Sigmoid colon (tissue), 7 donors: Measurements from ENCODE around the gene ABCC4. TPM values are rescaled to one million over a fixed set of nuclear protein-coding genes. Genes with fewer than 3 reads are reported as not detected.

ENCODE experiments used
- DNase-seq: peaks from one replicate; pipeline ENCODE4 v3.0.0-alpha.2; 2019
- H3K27ac ChIP-seq, 4 donors: fragments of 200-600 bp; sonication (generic); one replicate each; pipeline ENCODE4 v1.5.1; 2016 to 2019; ENCODE audit warnings: mild to moderate bottlenecking in 1 of 4
- H3K27me3 ChIP-seq, 3 donors: fragments of 200-600 bp; sonication (generic); one replicate each; pipeline ENCODE4 v1.5.1; 2019; ENCODE audit warnings: mild to moderate bottlenecking in 1 of 3
- H3K36me3 ChIP-seq, 4 donors: fragments of 200-600 bp; sonication (generic); one replicate each; pipeline ENCODE4 v1.5.1; 2016 to 2019
- H3K4me1 ChIP-seq, 4 donors: fragments of 200-600 bp; sonication (generic); one replicate each; pipeline ENCODE4 v1.5.1; 2017 to 2019
- H3K4me3 ChIP-seq, 4 donors: fragments of 200-600 bp; sonication (generic); one replicate each; pipeline ENCODE4 v1.5.1; 2017 to 2019; ENCODE audit warnings: mild to moderate bottlenecking in 2 of 4, moderate library complexity in 1 of 4
- H3K9me3 ChIP-seq, 4 donors: fragments of 200-600 bp in 3 of 4; sonication (generic) in 3 of 4; one replicate each; pipeline versions ENCODE4 v1.5.1 to v1.6.1; 2013 to 2019
- CTCF ChIP-seq, 4 experiments: fragments of 450-650 bp in 3 of 4; fragments of 200-600 bp in 1 of 4; IDR thresholded peaks; one replicate each; pipeline ENCODE4 v1.5.1; 2016 to 2019; ENCODE audit warnings: antibody characterized with exemption in 4 of 4, mild to moderate bottlenecking in 3 of 4, moderate library complexity in 2 of 4
- EP300 ChIP-seq, 4 donors: sonication (generic); formaldehyde crosslinking; IDR thresholded peaks; one replicate each; pipeline ENCODE4 v1.6.1; 2017; ENCODE audit warnings: antibody characterized with exemption in 4 of 4
- POLR2A ChIP-seq, 2 donors: fragments of 450-650 bp; IDR thresholded peaks; one replicate each; pipeline ENCODE4 v1.6.1; 2016; ENCODE audit warnings: antibody characterized with exemption in 2 of 2, mild to moderate bottlenecking in 2 of 2, moderate library complexity in 2 of 2
- POLR2AphosphoS5 ChIP-seq, 4 donors: sonication (generic); formaldehyde crosslinking; IDR thresholded peaks; one replicate each; pipeline ENCODE4 v1.6.1; 2017; ENCODE audit warnings: antibody characterized with exemption in 4 of 4
- WGBS, 2 donors: extraction: QIAGEN DNeasy Blood & Tissue Kit; methylation state at CpG; one replicate each; pipeline ENCODE4 v1.1.7; 2013; 5-methylcytosine and 5-hydroxymethylcytosine counted together
- intact Hi-C: fragments of 100-400 bp; cut with DNase I; formaldehyde crosslinking; loops from one replicate; pipeline ENCODE4 v1.15.1; 2023
- polyA plus RNA-seq, 3 donors: library from polyadenylated mRNA; stranded (reverse); fragments of 200-250 nt; gene quantifications; one replicate each; pipeline ENCODE4 v1.2.3, GENCODE V29; 2013
- total RNA-seq, 4 donors: library from RNA; depleted of rRNA; stranded (reverse); fragments of >200 nt; gene quantifications; one replicate each; pipeline ENCODE4 v1.1.0, GENCODE V29; 2016
- donor health status: healthy with polysubstance abuse.
- donor health status: Bipolar disorder and iron deficiency.
- donor health status: healthy.

ABCC4 gene
- total and polyA plus RNA-seq, 7 donors, result 1.2 to 56.3 (median 24.3) TPM

GRCh38 chr13:95128045-95128643, 173.1 kb downstream of the ABCC4 start:
- no peak for DNase-seq
- Histone ChIP-seq H3K4me3 (no peak overlapping the region), H3K4me1 (no peaks in the 10 kb centered on the region), H3K27ac (no peak overlapping the region), H3K36me3 (peaks cover 0 to 4% (median 1%) of the 10 kb centered on the region in 4 donors), H3K27me3 (no peaks in the 10 kb centered on the region), H3K9me3 (no peaks in the 10 kb centered on the region)
- TF ChIP-seq EP300 (IDR thresholded peaks at IDR 0.05), result no peak
- WGBS, 2 donors, result 84% methylated on average over 3 of the region's 3 CpGs
- intact Hi-C loops, result no loop called here

GRCh38 chr13:95124959-95125358, 176.3 kb downstream of the ABCC4 start:
- no peak for DNase-seq
- Histone ChIP-seq H3K36me3 (no peaks in the 10 kb centered on the region), H3K4me3 (no peak overlapping the region), H3K27me3 (no peaks in the 10 kb centered on the region), H3K4me1 (no peaks in the 10 kb centered on the region), H3K9me3 (no peaks in the 10 kb centered on the region), H3K27ac (no peak overlapping the region)
- intact Hi-C loops, result no loop called here
- TF ChIP-seq POLR2AphosphoS5 (IDR thresholded peaks at IDR 0.05) (no peak), EP300 (IDR thresholded peaks at IDR 0.05) (no peak)
- WGBS, 2 donors, result 94% methylated on average over 2 of the region's 2 CpGs

GRCh38 chr13:95123726-95124125, 177.5 kb downstream of the ABCC4 start:
- intact Hi-C loops, result no loop called here
- Histone ChIP-seq H3K9me3 (no peaks in the 10 kb centered on the region), H3K36me3 (no peaks in the 10 kb centered on the region), H3K27me3 (no peaks in the 10 kb centered on the region), H3K4me1 (no peaks in the 10 kb centered on the region), H3K4me3 (no peak overlapping the region), H3K27ac (no peak overlapping the region)
- no peak for TF ChIP-seq EP300 (IDR thresholded peaks at IDR 0.05)
- TF ChIP-seq POLR2A (IDR thresholded peaks at IDR 0.05), result no peak
- TF ChIP-seq CTCF (IDR thresholded peaks at IDR 0.05), result no peak
- TF ChIP-seq POLR2AphosphoS5 (IDR thresholded peaks at IDR 0.05), result no peak
- WGBS, 2 donors, result 75 to 79% methylated on average over 7 of the region's 7 CpGs
- no peak for DNase-seq

GRCh38 chr13:95122063-95122462, 179.2 kb downstream of the ABCC4 start:
- H3K4me3 ChIP-seq, result no peak overlapping the region
- intact Hi-C loops, result no loop called here
- no peaks in the 10 kb centered on the region for H3K27me3 ChIP-seq
- no peaks in the 10 kb centered on the region for H3K36me3 ChIP-seq
- no peaks in the 10 kb centered on the region for H3K4me1 ChIP-seq
- 76 to 80% methylated on average over 4 of the region's 4 CpGs for WGBS, 2 donors
- TF ChIP-seq EP300 (IDR thresholded peaks at IDR 0.05), result no peak
- TF ChIP-seq CTCF (IDR thresholded peaks at IDR 0.05), result no peak
- no peak for TF ChIP-seq POLR2A (IDR thresholded peaks at IDR 0.05)
- TF ChIP-seq POLR2AphosphoS5 (IDR thresholded peaks at IDR 0.05), result no peak
- no peak overlapping the region for H3K27ac ChIP-seq
- no peak for DNase-seq
- no peaks in the 10 kb centered on the region for H3K9me3 ChIP-seq

GRCh38 chr13:95121516-95121915, 179.7 kb downstream of the ABCC4 start:
- intact Hi-C loops, result no loop called here
- WGBS, 2 donors, result 98 to 100% methylated on average over 1 of the region's 1 CpG
- Histone ChIP-seq H3K36me3 (no peaks in the 10 kb centered on the region), H3K4me3 (no peak overlapping the region), H3K9me3 (no peaks in the 10 kb centered on the region), H3K4me1 (no peaks in the 10 kb centered on the region), H3K27ac (no peak overlapping the region), H3K27me3 (no peaks in the 10 kb centered on the region)
- DNase-seq, result no peak
- no peak for TF ChIP-seq POLR2A (IDR thresholded peaks at IDR 0.05)
- TF ChIP-seq EP300 (IDR thresholded peaks at IDR 0.05), result no peak
- TF ChIP-seq CTCF (IDR thresholded peaks at IDR 0.05), result no peak
- TF ChIP-seq POLR2AphosphoS5 (IDR thresholded peaks at IDR 0.05), result no peak

- H3K36me3 ChIP-seq, result peaks cover 0 to 5% (median 0%) of the 10 kb centered on the region in 4 donors
- no peak overlapping the region for H3K4me3 ChIP-seq
- no peak for TF ChIP-seq EP300 (IDR thresholded peaks at IDR 0.05)
- no peak for TF ChIP-seq POLR2A (IDR thresholded peaks at IDR 0.05)
- no peak for TF ChIP-seq POLR2AphosphoS5 (IDR thresholded peaks at IDR 0.05)
- no peak for TF ChIP-seq CTCF (IDR thresholded peaks at IDR 0.05)
- intact Hi-C loops, result no loop called here
- H3K4me1 ChIP-seq, result no peaks in the 10 kb centered on the region
- DNase-seq, result no peak
- 94 to 95% methylated on average over 2 of the region's 2 CpGs for WGBS, 2 donors
- H3K27me3 ChIP-seq, result no peaks in the 10 kb centered on the region
- no peaks in the 10 kb centered on the region for H3K9me3 ChIP-seq
- no peak overlapping the region for H3K27ac ChIP-seq
Measured at GRCh38 chr13:95120650-95121049, 180.6 kb downstream of the ABCC4 start.
